GM12878 (cell line): ENCODE measurements around the gene PSMB8. TPM values are rescaled to one million over a fixed set of nuclear protein-coding genes. Genes with fewer than 3 reads are reported as not detected.
A peak's percentile ranks its signal among the peaks of the same experiment; 100 is the strongest.

Experiments used
- ATAC-seq: fragments of 200-7000 bp; cut with Tn5 transposase; 3 replicates; pipeline ENCODE4 v1.9.1; 2020; ENCODE audit warnings: mild to moderate bottlenecking, moderate library complexity
- BruUV-seq: library from RNA; stranded (reverse); fragments of 400-500 nt; replicated peaks from 2 replicates; lab custom pipeline; 2021; lab: Mats Ljungman, UMichigan
- CTCF ChIA-PET: fragments of 300-600 bp; sonication (Branson Sonifier 250); formaldehyde crosslinking; extraction: SDS; loops from one replicate; lab custom pipeline; 2021; ENCODE audit warnings: inconsistent platforms; lab: Yijun Ruan, JAX
- POLR2A ChIA-PET: fragments of 350-600 bp; formaldehyde crosslinking; extraction: SDS; loops from one replicate; lab custom pipeline; 2021; ENCODE audit warnings: inconsistent platforms; lab: Charles Lee
- RAD21 ChIA-PET: fragments of 300-600 bp; sonication (Branson Sonifier 250); formaldehyde crosslinking; loops from one replicate; lab custom pipeline; 2023; ENCODE audit warnings: antibody characterized with exemption; ENCODE audit not compliant: unreplicated experiment; lab: Charles Lee
- SMC1A ChIA-PET: fragments of 300-600 bp; sonication (Branson Sonifier 250); formaldehyde crosslinking; loops from one replicate; lab custom pipeline; 2023; ENCODE audit not compliant: unreplicated experiment, uncharacterized antibody; lab: Charles Lee
- DNase-seq: peaks from one replicate; pipeline ENCODE4 v3.0.0-alpha.2; 2011; ENCODE audit warnings: low read depth, low spot score
- FAIRE-seq: peaks from 3 replicates; lab custom pipeline; 2011; peaks lifted over from hg19 to GRCh38; lab: Jason Lieb, UNC
- H2AFZ ChIP-seq: 2 replicates; pipeline ENCODE4 v1.6.0; 2011; ENCODE audit warnings: low read depth, low read length, control low read depth; ENCODE audit not compliant: control insufficient read depth
- H3K27ac ChIP-seq: 2 replicates; pipeline ENCODE4 v1.5.1; 2011; ENCODE audit warnings: control low read depth; ENCODE audit not compliant: control insufficient read depth, insufficient read depth
- H3K27me3 ChIP-seq, 2 experiments: replicated peaks in 1 of 2; 2 replicates each; pipeline versions ENCODE4 v1.6.0 to v1.6.1; 2011; ENCODE audit warnings: low read length in 1 of 2; ENCODE audit not compliant: control insufficient read depth in 2 of 2, insufficient read depth in 2 of 2
- H3K36me3 ChIP-seq, 2 experiments: 2 replicates each; pipeline ENCODE4 v1.5.1; 2011; ENCODE audit warnings: low read length in 1 of 2; ENCODE audit not compliant: control insufficient read depth in 2 of 2, insufficient read depth in 2 of 2
- H3K4me1 ChIP-seq: 2 replicates; pipeline ENCODE4 v1.6.1; 2011; ENCODE audit warnings: mild to moderate bottlenecking, low read length, moderate library complexity, mixed read lengths; ENCODE audit not compliant: control insufficient read depth, insufficient read depth
- H3K4me2 ChIP-seq: 2 replicates; pipeline ENCODE4 v1.6.0; 2011; ENCODE audit warnings: control low read depth; ENCODE audit not compliant: control insufficient read depth, insufficient read depth
- H3K4me3 ChIP-seq: fragments of 200-600 bp; sonication (generic); 2 replicates; pipeline ENCODE4 v1.5.1; 2016
- H3K79me2 ChIP-seq: 2 replicates; pipeline ENCODE4 v1.6.0; 2011; ENCODE audit warnings: low read length; ENCODE audit not compliant: control insufficient read depth, insufficient read depth
- H3K9ac ChIP-seq: 2 replicates; pipeline ENCODE4 v1.8.0; 2011; ENCODE audit warnings: low read length, control low read depth, mixed read lengths; ENCODE audit not compliant: control insufficient read depth, insufficient read depth
- H3K9me3 ChIP-seq: replicated peaks from 3 replicates; pipeline ENCODE4 v1.5.1; 2011; ENCODE audit warnings: mild to moderate bottlenecking, low read length; ENCODE audit not compliant: control insufficient read depth, insufficient read depth
- H4K20me1 ChIP-seq: 2 replicates; pipeline ENCODE4 v1.6.0; 2011; ENCODE audit not compliant: control insufficient read depth, insufficient read depth
- NR2C1 ChIP-seq: fragments of 450-650 bp; IDR thresholded peaks from 2 replicates; pipeline ENCODE4 v1.6.1; 2017; ENCODE audit warnings: antibody characterized with exemption, mild to moderate bottlenecking, moderate library complexity
- PKNOX1 ChIP-seq: fragments of 450-650 bp; IDR thresholded peaks from 2 replicates; pipeline ENCODE4 v1.6.1; 2016; ENCODE audit warnings: mild to moderate bottlenecking
- SKIL ChIP-seq: fragments of 450-650 bp; IDR thresholded peaks from 2 replicates; pipeline ENCODE4 v1.6.1; 2017; ENCODE audit warnings: mild to moderate bottlenecking, low read depth, inconsistent platforms; ENCODE audit not compliant: poor library complexity, severe bottlenecking
- WGBS: methylation state at CpG from one replicate; pipeline ENCODE4 v1.1.6; 2016; ENCODE audit warnings: low lambda C conversion rate; ENCODE audit not compliant: insufficient replicate concordance, insufficient coverage; ENCODE audit errors: missing lambda C conversion rate; 5-methylcytosine and 5-hydroxymethylcytosine counted together
- in situ Hi-C: fragments of 300-500 bp; cut with MboI; formaldehyde crosslinking; loops from 9 replicates; pipeline ENCODE4 v1.14.3; 2018; ENCODE audit warnings: mixed read lengths
- intact Hi-C: fragments of 100-400 bp; cut with micrococcal nuclease; formaldehyde crosslinking; loops from one replicate; pipeline ENCODE4 v1.14.2; 2022; ENCODE audit not compliant: unreplicated experiment
- polyA plus RNA-seq, 11 experiments: library from polyadenylated mRNA; depleted of rRNA in 4 of 11; unstranded in 6 of 11; stranded (reverse) in 5 of 11; fragments of >200 nt; fragmentation: Nextera tagmentation in 4 of 11; fragmentation: Illumina TruSeq in 1 of 11; extraction: Ambion mirVana in 4 of 11; extraction: Trizol in 1 of 11; gene quantifications; 1 replicate in 1 of 11; 2 replicates in 10 of 11; pipeline versions ENCODE4 v1.2.1 to v1.2.3, GENCODE V29; 2011 to 2016; ENCODE audit warnings: inconsistent platforms in 2 of 11, missing spikeins in 2 of 11, low read depth in 1 of 11
- total RNA-seq, 4 experiments: library from RNA; depleted of rRNA in 3 of 4; stranded (reverse); fragments of >200 nt in 3 of 4; fragmentation: Illumina TruSeq in 1 of 4; extraction: Trizol in 1 of 4; gene quantifications; 2 replicates each; pipeline versions ENCODE4 v1.2.1 to v1.2.3, GENCODE V29; 2013 to 2021

PSMB8 gene
- total and polyA plus RNA-seq, 10 of the 15 experiments (the other 5 are each of a cell fraction or from before 2014, with no cell fraction given) = 304 to 557 (median 379) TPM

- 0 out of 2 replicates have a peak, but pooled peaks have one; percentile 31 for TF ChIP-seq PKNOX1
These were observed 24.5 kb upstream of the PSMB8 start (continued) for GRCh38 chr6:32868257-32868788.

- Histone ChIP-seq H3K4me3 (no peak overlapping the region), H3K4me1 (peaks cover 23% of the 10 kb centered on the region), H3K27ac (peak overlapping the region; percentile 73), H3K9ac (peak overlapping the region; percentile 71), H3K36me3 (no peaks in the 10 kb centered on the region), H3K4me2 (peak overlapping the region; percentile 78)
- BruUV-seq = no TSS peak
- in situ Hi-C loops = loop anchor here (5.0 kb wide), 1 partner anchor 455 kb away; no protein-coding TSS in a partner anchor
- ChIA-PET RAD21 (interaction anchor here (0.7 to 7.2 kb wide), 44 partner anchors 10 to 454 kb away, joined by 3 to 236 read pairs (median 5); partner anchors contain the start of genes HLA-DMA, HLA-DMB, HLA-DOB and PSMB8), SMC1A (interaction anchor here (0.6 to 6.7 kb wide), 69 partner anchors 10 to 623 kb away, joined by 3 to 226 read pairs (median 5); partner anchors contain the start of genes HLA-DMA, HLA-DOB, PSMB8 and PSMB9)
- FAIRE-seq (peak; percentile 44), DNase-seq (no peak)
- under 1% methylated on average over 8 of the region's 8 CpGs for WGBS
- TF ChIP-seq SKIL (peak; percentile 41), NR2C1 (no peak)
- TF ChIP-seq, all 136 proteins: peak for 1
- intact Hi-C loops = loop anchor here (1.0 to 5.0 kb wide), 6 partner anchors 29 to 455 kb away; partner anchors contain the start of genes HLA-DRA and TAP2
- H2AFZ ChIP-seq = peak overlapping the region; percentile 75
- ATAC-seq = peak; percentile 56
- H4K20me1 ChIP-seq = no peaks in the 10 kb centered on the region
- no peaks in the 10 kb centered on the region for H3K79me2 ChIP-seq
- CTCF ChIA-PET = interaction anchor here (0.6 to 6.6 kb wide), 62 partner anchors 9 to 1163 kb away, joined by 3 to 311 read pairs (median 6); partner anchors contain the start of genes BRD2, HLA-DMA, HLA-DOB and HLA-DQA1
- no peaks in the 10 kb centered on the region for H3K9me3 ChIP-seq
- POLR2A ChIA-PET = interaction anchor here (0.5 to 4.1 kb wide), 20 partner anchors 8 to 453 kb away, joined by 3 to 56 read pairs (median 4); partner anchors contain the start of genes PSMB8, PSMB9, TAP1 and TAP2
- H3K27me3 ChIP-seq = no peaks in the 10 kb centered on the region
These were observed 23.9 kb upstream of the PSMB8 start for GRCh38 chr6:32867554-32868256.
